Ureter (tissue), 1 donor: Measurements from ENCODE around the gene APEX1. TPM values are rescaled to one million over a fixed set of nuclear protein-coding genes. Genes with fewer than 3 reads are reported as not detected.
"Not testable (repeated sequence)": the region's sequence is repeated elsewhere in the genome, so short reads cannot be mapped to it uniquely, and the experiment has no call there.

Experiments
- DNase-seq: peaks from one replicate; pipeline ENCODE4 v3.0.0-alpha.2; 2020; ENCODE audit warnings: low spot score
- total RNA-seq: library from RNA; stranded (reverse); gene quantifications from one replicate; pipeline ENCODE4 v1.2.4, GENCODE V29; 2023
- donor health status: DM: yes; HTN: yes; CAD: no.

Gene APEX1
- total RNA-seq, 1 donor from 2014 or later, result 169 TPM

GRCh38 chr14:20435582-20436362, 19.3 kb upstream of the APEX1 start, which contains the start of gene KLHL33:
Gene KLHL33, minus strand, starts transcription at chr14:20436166. Its CDS starts 355 bp downstream, at chr14:20435811.
- no peak for DNase-seq

- DNase-seq, result no peak
Observed at GRCh38 chr14:20436363-20436755, 18.7 kb upstream of the APEX1 start.

- DNase-seq, result no peak
Observed at GRCh38 chr14:20438664-20439063, 16.4 kb upstream of the APEX1 start.

- DNase-seq, result no peak
Observed at GRCh38 chr14:20440465-20440864, 14.6 kb upstream of the APEX1 start.

GRCh38 chr14:20440882-20441281, 14.1 kb upstream of the APEX1 start:
- DNase-seq, result no peak

GRCh38 chr14:20441461-20441860, 13.6 kb upstream of the APEX1 start:
- DNase-seq, result no peak

- DNase-seq, result not testable (repeated sequence)
Observed at GRCh38 chr14:20443650-20444049, 11.4 kb upstream of the APEX1 start.

GRCh38 chr14:20446889-20447288, 8.1 kb upstream of the APEX1 start:
- no peak for DNase-seq

- not testable (repeated sequence) for DNase-seq
Observed at GRCh38 chr14:20452831-20453230, 2.2 kb upstream of the APEX1 start.

- DNase-seq, result no peak
Observed at GRCh38 chr14:20455355-20456300, 602 bp downstream of the APEX1 start.

- no peak for DNase-seq
Observed at GRCh38 chr14:20456971-20457370, 1.9 kb downstream of the APEX1 start.

- no peak for DNase-seq
Observed at GRCh38 chr14:20458031-20458789, 3.2 kb downstream of the APEX1 start.

- peak; percentile 62 for DNase-seq
Observed at GRCh38 chr14:20460458-20461224, 5.6 kb downstream of the APEX1 start.

GRCh38 chr14:20461225-20462141, 6.5 kb downstream of the APEX1 start, which contains the start of gene PIP4P1:
Gene PIP4P1, minus strand, starts transcription at chr14:20461434. Its CDS starts 109 bp downstream, at chr14:20461325.
- DNase-seq, result peak; percentile 99

GRCh38 chr14:20468764-20469241, 13.8 kb downstream of the APEX1 start:
- no peak for DNase-seq

- peak; percentile 91 for DNase-seq
Observed at GRCh38 chr14:20469242-20469889, 14.3 kb downstream of the APEX1 start, which contains the start of gene PNP. Gene PNP, plus strand, starts transcription at chr14:20469406. Its CDS starts 119 bp downstream, at chr14:20469525.

GRCh38 chr14:20469890-20470602, 15.0 kb downstream of the APEX1 start:
- DNase-seq, result no peak

GRCh38 chr14:20470603-20470901, 15.5 kb downstream of the APEX1 start:
- no peak for DNase-seq
